CD4-positive, alpha-beta memory T cell (primary cell): ENCODE results near the gene REC8. TPM values are rescaled to one million over a fixed set of nuclear protein-coding genes. Genes with fewer than 3 reads are reported as not detected.

Experiments used
- CTCF ChIA-PET: fragments of 350-600 bp; sonication (Branson Sonifier 250); formaldehyde crosslinking; loops from one replicate; lab custom pipeline; 2021; ENCODE audit warnings: inconsistent platforms; ENCODE audit not compliant: partially characterized antibody; lab: Charles Lee
- POLR2A ChIA-PET: fragments of 350-600 bp; sonication (Branson Sonifier 250); formaldehyde crosslinking; loops from one replicate; lab custom pipeline; 2021; ENCODE audit not compliant: partially characterized antibody; lab: Charles Lee
- DNase-seq, 5 donors: peaks; one replicate each; pipeline versions ENCODE4 v3.0.0 to v3.0.0-alpha.2; 2020 to 2022; ENCODE audit warnings: mixed read lengths in 1 of 5
- H3K27ac ChIP-seq: one replicate; pipeline ENCODE4 v1.7.0; 2013; ENCODE audit warnings: low read depth, low read length
- H3K27me3 ChIP-seq: 2 replicates; pipeline ENCODE4 v1.7.0; 2013; ENCODE audit warnings: mild to moderate bottlenecking, low read length, moderate library complexity; ENCODE audit not compliant: insufficient read depth
- H3K36me3 ChIP-seq: 2 replicates; pipeline ENCODE4 v1.7.0; 2013; ENCODE audit warnings: mild to moderate bottlenecking, low read length, moderate library complexity; ENCODE audit not compliant: insufficient read depth
- H3K4me1 ChIP-seq: 2 replicates; pipeline ENCODE4 v1.7.0; 2013; ENCODE audit warnings: mild to moderate bottlenecking, low read length, moderate library complexity; ENCODE audit not compliant: insufficient read depth
- H3K4me3 ChIP-seq, 2 donors: one replicate each; pipeline ENCODE4 v1.7.0; 2013; ENCODE audit warnings: low read length in 2 of 2, mild to moderate bottlenecking in 1 of 2
- H3K9me3 ChIP-seq, 2 donors: one replicate each; pipeline ENCODE4 v1.7.0; 2013; ENCODE audit warnings: low read length in 2 of 2, control low read depth in 1 of 2; ENCODE audit not compliant: control insufficient read depth in 1 of 2
- H3K27ac Mint-ChIP-seq, 7 donors: one replicate each; pipeline ENCODE4 v1.8.0; 2020 to 2021; ENCODE audit warnings: mixed read lengths in 7 of 7, mild to moderate bottlenecking in 6 of 7, inconsistent platforms in 3 of 7, moderate library complexity in 3 of 7
- H3K27me3 Mint-ChIP-seq, 2 donors: one replicate each; pipeline ENCODE4 v1.8.0; 2020 to 2021; ENCODE audit warnings: mixed read lengths in 2 of 2
- H3K36me3 Mint-ChIP-seq, 2 donors: one replicate each; pipeline ENCODE4 v1.8.0; 2020 to 2021; ENCODE audit warnings: mixed read lengths in 2 of 2, inconsistent platforms in 1 of 2, mild to moderate bottlenecking in 1 of 2
- H3K4me1 Mint-ChIP-seq, 4 donors: one replicate each; pipeline ENCODE4 v1.8.0; 2020 to 2021; ENCODE audit warnings: mixed read lengths in 4 of 4, mild to moderate bottlenecking in 1 of 4
- H3K4me3 Mint-ChIP-seq, 8 donors: one replicate each; pipeline ENCODE4 v1.8.0; 2020 to 2021; ENCODE audit warnings: mixed read lengths in 8 of 8, mild to moderate bottlenecking in 7 of 8, moderate library complexity in 6 of 8, inconsistent platforms in 3 of 8
- H3K9me3 Mint-ChIP-seq, 8 donors: one replicate each; pipeline ENCODE4 v1.8.0; 2020 to 2021; ENCODE audit warnings: mixed read lengths in 8 of 8, mild to moderate bottlenecking in 5 of 8, inconsistent platforms in 3 of 8, moderate library complexity in 1 of 8
- intact Hi-C: fragments of 100-400 bp; cut with micrococcal nuclease; formaldehyde crosslinking; loops from one replicate; pipeline ENCODE4 v1.15.1; 2023
- polyA plus RNA-seq, 2 donors: library from polyadenylated mRNA; unstranded; fragments of 300-500 nt; fragmentation: Illumina TruSeq; gene quantifications; one replicate each; pipeline ENCODE4 v1.2.3, GENCODE V29; 2021
- total RNA-seq, 2 experiments: library from RNA; stranded (reverse); gene quantifications; one replicate each; pipeline ENCODE4 v1.2.3, GENCODE V29; 2021

REC8 gene
- total and polyA plus RNA-seq, 4 experiments from 2014 or later: 2.8 to 30.5 (median 18.8) TPM

GRCh38 chr14:24147761-24148428 lies 24.0 kb upstream of the REC8 start:
- no peaks in the 10 kb centered on the region for H3K27me3 Mint-ChIP-seq
- H3K36me3 Mint-ChIP-seq: peaks cover 31 to 66% of the 10 kb centered on the region in 2 donors
- no peak for DNase-seq
- ChIA-PET CTCF (interaction anchor here (0.9 to 8.5 kb wide), 6 partner anchors 12 to 186 kb away, joined by 3 to 110 read pairs (median 6); partner anchors contain the start of genes DCAF11, IPO4, IRF9 and NRL), POLR2A (interaction anchor here (1.1 to 9.5 kb wide), 19 partner anchors 11 to 283 kb away, joined by 3 to 162 read pairs (median 12); partner anchors contain the start of genes CBLN3, CHMP4A, DCAF11 and IPO4)
- no peaks in the 10 kb centered on the region for H3K9me3 Mint-ChIP-seq
- Histone ChIP-seq H3K9me3 (no peaks in the 10 kb centered on the region), H3K27me3 (no peaks in the 10 kb centered on the region), H3K27ac (peak overlapping the region; percentile 92), H3K36me3 (peaks cover 56% of the 10 kb centered on the region), H3K4me3 (peak overlapping the region; percentile 73 to 99), H3K4me1 (peaks cover 56% of the 10 kb centered on the region)
- intact Hi-C loops: loop anchor here (1.0 to 10.0 kb wide), 8 partner anchors 12 to 679 kb away; partner anchors contain the start of genes CHMP4A, DCAF11, IPO4 and IRF9
- peaks cover 29 to 77% (median 50%) of the 10 kb centered on the region in 4 donors for H3K4me1 Mint-ChIP-seq
- peak overlapping the region; percentile 91 to 99 (median 97) for H3K4me3 Mint-ChIP-seq
- H3K27ac Mint-ChIP-seq: peak overlapping the region; percentile 83 to 98 (median 90)

- Mint-ChIP-seq H3K4me1 (peaks cover 26 to 61% (median 42%) of the 10 kb centered on the region in 4 donors), H3K36me3 (peaks cover 27 to 58% of the 10 kb centered on the region in 2 donors), H3K27me3 (no peaks in the 10 kb centered on the region), H3K4me3 (peak overlapping the region; percentile 31 to 98 (median 92)), H3K27ac (peak overlapping the region in 2 of 7 donors; percentile 17 to 89), H3K9me3 (no peaks in the 10 kb centered on the region)
- H3K27ac ChIP-seq: peak overlapping the region; percentile 10
- peaks cover 43% of the 10 kb centered on the region for H3K36me3 ChIP-seq
- no peak for DNase-seq
- ChIA-PET POLR2A (interaction anchor here (0.8 to 9.5 kb wide), 9 partner anchors 8 to 47 kb away, joined by 3 to 162 read pairs (median 16); partner anchors contain the start of genes DCAF11, EMC9, IPO4 and IRF9), CTCF (interaction anchor here (0.7 to 8.5 kb wide), 5 partner anchors 8 to 45 kb away, joined by 3 to 110 read pairs (median 3); partner anchors contain the start of genes EMC9 and IRF9)
- no peak overlapping the region for H3K4me3 ChIP-seq
- intact Hi-C loops: loop anchor here (10.0 kb wide), 1 partner anchor 55 kb away; the partner anchor contains the start of gene PCK2
- H3K27me3 ChIP-seq: no peaks in the 10 kb centered on the region
- no peaks in the 10 kb centered on the region for H3K9me3 ChIP-seq
- H3K4me1 ChIP-seq: peaks cover 46% of the 10 kb centered on the region
These were observed 22.4 kb upstream of the REC8 start for GRCh38 chr14:24149302-24149969.

GRCh38 chr14:24150061-24150460 lies 21.8 kb upstream of the REC8 start:
- H3K9me3 Mint-ChIP-seq: no peaks in the 10 kb centered on the region
- H3K36me3 Mint-ChIP-seq: peaks cover 33 to 61% of the 10 kb centered on the region in 2 donors
- DNase-seq: no peak
- no peak overlapping the region for H3K27ac ChIP-seq
- peak overlapping the region in 1 of 7 donors; percentile 32 for H3K27ac Mint-ChIP-seq
- no peaks in the 10 kb centered on the region for H3K27me3 ChIP-seq
- H3K4me1 Mint-ChIP-seq: peaks cover 26 to 55% (median 38%) of the 10 kb centered on the region in 4 donors
- H3K9me3 ChIP-seq: no peaks in the 10 kb centered on the region
- ChIA-PET CTCF (interaction anchor here (0.7 to 8.5 kb wide), 5 partner anchors 9 to 44 kb away, joined by 3 to 110 read pairs (median 3); partner anchors contain the start of genes EMC9, IRF9 and PSME1), POLR2A (interaction anchor here (0.8 to 9.5 kb wide), 10 partner anchors 8 to 66 kb away, joined by 3 to 162 read pairs (median 5); partner anchors contain the start of genes DCAF11, EMC9, IPO4 and IRF9)
- no peaks in the 10 kb centered on the region for H3K27me3 Mint-ChIP-seq
- H3K4me3 ChIP-seq: no peak overlapping the region
- H3K4me3 Mint-ChIP-seq: peak overlapping the region in 3 of 8 donors; percentile 20 to 58 (median 54)
- intact Hi-C loops: no loop called here
- peaks cover 40% of the 10 kb centered on the region for H3K4me1 ChIP-seq
- H3K36me3 ChIP-seq: peaks cover 43% of the 10 kb centered on the region

GRCh38 chr14:24150567-24150966 lies 21.3 kb upstream of the REC8 start:
- H3K9me3 ChIP-seq: no peaks in the 10 kb centered on the region

GRCh38 chr14:24150993-24151392 lies 20.9 kb upstream of the REC8 start:
- H3K4me3 ChIP-seq: no peak overlapping the region
- Mint-ChIP-seq H3K27me3 (no peaks in the 10 kb centered on the region), H3K36me3 (peaks cover 40 to 63% of the 10 kb centered on the region in 2 donors), H3K27ac (peak overlapping the region in 5 of 7 donors; percentile 15 to 74 (median 31)), H3K9me3 (no peaks in the 10 kb centered on the region), H3K4me1 (peaks cover 19 to 46% (median 31%) of the 10 kb centered on the region in 4 donors), H3K4me3 (peak overlapping the region in 1 of 8 donors; percentile 52)
- no peaks in the 10 kb centered on the region for H3K9me3 ChIP-seq
- H3K4me1 ChIP-seq: peaks cover 30% of the 10 kb centered on the region
- intact Hi-C loops: no loop called here
- POLR2A ChIA-PET: interaction anchor here (0.5 to 9.5 kb wide), 10 partner anchors 8 to 65 kb away, joined by 4 to 162 read pairs (median 5); partner anchors contain the start of genes DCAF11, EMC9, IPO4 and IRF9
- H3K27ac ChIP-seq: no peak overlapping the region
- CTCF ChIA-PET: interaction anchor here (1.3 to 8.5 kb wide), 3 partner anchors 9 to 42 kb away, joined by 5 to 110 read pairs (median 7); partner anchors contain the start of genes IRF9 and PSME1
- H3K36me3 ChIP-seq: peaks cover 48% of the 10 kb centered on the region
- no peak for DNase-seq
- H3K27me3 ChIP-seq: no peaks in the 10 kb centered on the region

More at GRCh38 chr14:24150567-24150966, 21.3 kb upstream of the REC8 start:
- Mint-ChIP-seq H3K9me3 (no peaks in the 10 kb centered on the region), H3K36me3 (peaks cover 36 to 63% of the 10 kb centered on the region in 2 donors), H3K4me3 (peak overlapping the region in 4 of 8 donors; percentile 20 to 58 (median 48)), H3K27me3 (no peaks in the 10 kb centered on the region), H3K27ac (peak overlapping the region in 6 of 7 donors; percentile 15 to 74 (median 40)), H3K4me1 (peaks cover 23 to 50% (median 34%) of the 10 kb centered on the region in 4 donors)
- H3K4me1 ChIP-seq: peaks cover 35% of the 10 kb centered on the region
- intact Hi-C loops: no loop called here
- no peak for DNase-seq
- H3K4me3 ChIP-seq: no peak overlapping the region
- no peak overlapping the region for H3K27ac ChIP-seq
- ChIA-PET CTCF (interaction anchor here (1.0 to 8.5 kb wide), 5 partner anchors 10 to 44 kb away, joined by 3 to 110 read pairs (median 5); partner anchors contain the start of genes IRF9 and PSME1), POLR2A (interaction anchor here (0.5 to 9.5 kb wide), 10 partner anchors 8 to 66 kb away, joined by 4 to 162 read pairs (median 5); partner anchors contain the start of genes DCAF11, EMC9, IPO4 and IRF9)
- H3K27me3 ChIP-seq: no peaks in the 10 kb centered on the region
- peaks cover 43% of the 10 kb centered on the region for H3K36me3 ChIP-seq

GRCh38 chr14:24151404-24152080 lies 20.3 kb upstream of the REC8 start:
- POLR2A ChIA-PET: interaction anchor here (1.0 to 9.5 kb wide), 6 partner anchors 7 to 65 kb away, joined by 4 to 162 read pairs (median 11); partner anchors contain the start of genes DCAF11, EMC9, IRF9 and MDP1
- H3K27ac Mint-ChIP-seq: peak overlapping the region in 4 of 7 donors; percentile 3 to 74 (median 28)
- intact Hi-C loops: no loop called here

More at GRCh38 chr14:24151404-24152080, 20.3 kb upstream of the REC8 start:
- Histone ChIP-seq H3K4me1 (peaks cover 27% of the 10 kb centered on the region), H3K9me3 (no peaks in the 10 kb centered on the region), H3K27ac (no peak overlapping the region), H3K4me3 (no peak overlapping the region), H3K36me3 (peaks cover 52% of the 10 kb centered on the region), H3K27me3 (no peaks in the 10 kb centered on the region)
- Mint-ChIP-seq H3K4me3 (no peak overlapping the region), H3K4me1 (peaks cover 18 to 40% (median 28%) of the 10 kb centered on the region in 4 donors), H3K27me3 (no peaks in the 10 kb centered on the region), H3K9me3 (no peaks in the 10 kb centered on the region), H3K36me3 (peaks cover 40 to 59% of the 10 kb centered on the region in 2 donors)
- no peak for DNase-seq
- CTCF ChIA-PET: interaction anchor here (1.3 to 8.5 kb wide), 3 partner anchors 9 to 43 kb away, joined by 5 to 110 read pairs (median 7); partner anchors contain the start of genes IRF9 and PSME1
